BE2C (cell line): ENCODE measurements around the gene TOR1AIP1.

Experiments used
- DNase-seq: peaks from one replicate; pipeline ENCODE4 v3.0.0-alpha.2; 2020
- H3K27me3 ChIP-seq: fragments of 250-450 bp; sonication (Bioruptor Pico); 2 replicates; pipeline ENCODE4 v1.5.1; 2020; ENCODE audit warnings: mild to moderate bottlenecking
- H3K36me3 ChIP-seq: fragments of 250-450 bp; sonication (Bioruptor Pico); 2 replicates; pipeline ENCODE4 v1.5.1; 2020; ENCODE audit warnings: mild to moderate bottlenecking
- H3K4me1 ChIP-seq: fragments of 250-450 bp; sonication (Bioruptor Pico); 2 replicates; pipeline ENCODE4 v1.5.1; 2020
- H3K4me3 ChIP-seq: 2 replicates; pipeline ENCODE4 v1.5.1; 2011; ENCODE audit warnings: low read depth, low read length
- H3K9me3 ChIP-seq: fragments of 250-450 bp; sonication (Bioruptor Pico); 2 replicates; pipeline ENCODE4 v1.5.1; 2020
- CTCF ChIP-seq: IDR thresholded peaks from 2 replicates; pipeline ENCODE4 v1.5.1; 2012; ENCODE audit warnings: mild to moderate bottlenecking, low read depth, low read length

The TOR1AIP1 gene

GRCh38 chr1:179937668-179938254 lies 55.7 kb downstream of the TOR1AIP1 start:
- H3K9me3 ChIP-seq, result no peaks in the 10 kb centered on the region
- no peaks in the 10 kb centered on the region for H3K36me3 ChIP-seq
- H3K27me3 ChIP-seq, result no peaks in the 10 kb centered on the region
- no peak for DNase-seq
- H3K4me3 ChIP-seq, result no peak overlapping the region
- no peak for TF ChIP-seq CTCF
- 0 out of 2 replicates have a peak, but pooled peaks cover 3% of the 10 kb centered on the region for H3K4me1 ChIP-seq

GRCh38 chr1:179938752-179939151 lies 56.7 kb downstream of the TOR1AIP1 start:
- H3K9me3 ChIP-seq, result no peaks in the 10 kb centered on the region
- no peaks in the 10 kb centered on the region for H3K36me3 ChIP-seq
- TF ChIP-seq CTCF, result no peak
- no peaks in the 10 kb centered on the region for H3K27me3 ChIP-seq
- H3K4me3 ChIP-seq, result no peak overlapping the region
- 0 out of 2 replicates have a peak, but pooled peaks cover 3% of the 10 kb centered on the region for H3K4me1 ChIP-seq
- DNase-seq, result no peak

DNA sequence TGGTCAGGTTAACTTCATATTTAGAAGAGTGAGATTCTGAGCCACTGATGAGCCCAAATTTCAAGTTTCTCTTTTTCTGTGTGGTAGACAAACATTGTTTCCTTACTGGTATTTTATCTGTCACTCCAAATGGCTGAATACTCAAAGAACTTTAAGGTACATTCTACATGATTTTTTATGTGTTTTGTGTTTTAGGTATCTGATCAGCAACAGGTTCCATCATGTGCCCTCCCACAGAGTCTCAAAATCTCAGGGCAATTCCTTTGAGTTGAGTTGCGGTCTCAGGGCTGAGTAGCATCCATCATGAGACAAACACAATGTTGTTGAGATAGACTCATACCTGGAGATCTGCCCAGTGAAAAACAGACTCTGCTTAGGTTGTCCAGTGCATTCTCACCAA lies 57.9 kb downstream of the TOR1AIP1 start:
- H3K4me3 ChIP-seq, result no peak overlapping the region
- no peak for DNase-seq
- H3K9me3 ChIP-seq, result no peaks in the 10 kb centered on the region
- no peaks in the 10 kb centered on the region for H3K36me3 ChIP-seq
- no peaks in the 10 kb centered on the region for H3K27me3 ChIP-seq
- TF ChIP-seq CTCF, result no peak
- H3K4me1 ChIP-seq, result 0 out of 2 replicates have a peak, but pooled peaks cover 3% of the 10 kb centered on the region

DNA sequence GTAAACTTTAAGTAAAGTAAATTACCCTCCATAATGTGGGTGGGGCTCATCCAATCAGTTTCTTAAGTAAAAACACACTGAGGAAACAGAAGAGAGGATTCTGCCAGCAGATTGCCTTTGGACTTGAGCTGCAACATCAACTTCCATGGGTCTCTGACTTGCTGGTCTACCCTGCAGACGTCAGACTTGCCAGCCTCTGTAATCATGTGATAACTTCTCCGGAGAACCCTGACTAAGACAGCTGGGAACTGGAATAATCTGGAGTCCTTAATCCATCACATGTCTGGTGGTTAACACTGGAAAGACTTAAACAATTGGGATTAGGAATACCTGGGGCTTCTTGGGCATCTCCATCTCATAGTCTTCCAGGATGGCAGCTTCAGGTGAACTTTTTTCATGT lies 59.4 kb downstream of the TOR1AIP1 start:
- H3K4me1 ChIP-seq, result 0 out of 2 replicates have a peak, but pooled peaks cover 1% of the 10 kb centered on the region
- no peaks in the 10 kb centered on the region for H3K36me3 ChIP-seq
- no peak for TF ChIP-seq CTCF
- H3K27me3 ChIP-seq, result no peaks in the 10 kb centered on the region
- no peaks in the 10 kb centered on the region for H3K9me3 ChIP-seq
- no peak overlapping the region for H3K4me3 ChIP-seq
- no peak for DNase-seq

GRCh38 chr1:179950651-179951050 lies 68.6 kb downstream of the TOR1AIP1 start:
- H3K36me3 ChIP-seq, result no peaks in the 10 kb centered on the region
- no peaks in the 10 kb centered on the region for H3K27me3 ChIP-seq
- DNase-seq, result no peak
- no peak overlapping the region for H3K4me3 ChIP-seq
- H3K9me3 ChIP-seq, result no peaks in the 10 kb centered on the region
- no peak for TF ChIP-seq CTCF
- no peaks in the 10 kb centered on the region for H3K4me1 ChIP-seq

DNA sequence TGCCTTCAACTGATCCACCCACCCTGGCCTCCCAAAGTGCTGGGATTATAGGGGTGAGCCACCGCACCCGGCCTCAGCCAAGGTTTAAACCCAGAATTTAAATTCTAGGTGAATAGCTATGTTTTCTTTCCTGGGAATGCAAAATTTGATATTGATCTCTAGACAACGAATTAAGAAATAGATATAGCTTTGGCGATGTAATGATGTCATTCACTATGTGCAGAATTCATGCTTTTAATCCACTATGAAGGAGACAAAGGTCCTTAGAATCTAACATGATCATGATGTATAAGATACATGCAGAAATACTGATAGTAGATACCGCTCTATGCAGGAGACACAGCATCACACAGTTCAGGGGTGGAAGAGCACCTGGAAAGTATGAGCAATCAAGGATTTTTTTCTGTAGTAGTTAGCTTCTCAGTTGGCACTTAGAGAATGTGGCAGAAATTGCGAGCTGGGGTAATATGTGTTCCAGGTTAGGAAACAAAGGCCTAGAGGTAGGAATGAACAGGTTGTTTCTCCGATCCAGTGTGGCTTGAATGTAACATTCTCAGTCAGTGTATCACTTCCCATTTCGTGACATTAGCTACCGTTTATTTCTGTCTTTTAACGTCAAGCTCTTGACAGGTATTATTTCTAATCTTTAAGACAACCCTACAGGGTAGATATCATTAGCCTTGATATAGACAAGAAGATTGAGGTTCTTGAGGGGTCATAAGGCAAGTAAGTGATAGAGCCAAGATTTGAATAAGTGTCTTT lies 69.5 kb downstream of the TOR1AIP1 start:
- no peak for TF ChIP-seq CTCF
- no peak for DNase-seq
- H3K9me3 ChIP-seq, result no peaks in the 10 kb centered on the region
- H3K4me1 ChIP-seq, result no peaks in the 10 kb centered on the region
- H3K4me3 ChIP-seq, result no peak overlapping the region
- H3K36me3 ChIP-seq, result no peaks in the 10 kb centered on the region
- no peaks in the 10 kb centered on the region for H3K27me3 ChIP-seq
